CD4-positive, alpha-beta T cell (primary cell): ENCODE measurements around the gene CDYL2. TPM values are rescaled to one million over a fixed set of nuclear protein-coding genes. Genes with fewer than 3 reads are reported as not detected.

Experiments used
- ATAC-seq: fragments of 200-7000 bp; cut with Tn5 transposase; one replicate; pipeline ENCODE4 v1.10.0; 2022; ENCODE audit warnings: mild to moderate bottlenecking; ENCODE audit not compliant: poor library complexity
- CTCF ChIA-PET: fragments of 350-600 bp; sonication (Branson Sonifier 250); formaldehyde crosslinking; loops from one replicate; lab custom pipeline; 2021; ENCODE audit warnings: antibody characterized with exemption, inconsistent platforms; lab: Charles Lee
- POLR2A ChIA-PET: fragments of 350-600 bp; sonication (Branson Sonifier 250); formaldehyde crosslinking; loops from one replicate; lab custom pipeline; 2021; ENCODE audit warnings: antibody characterized with exemption, inconsistent platforms; lab: Charles Lee
- DNase-seq, 14 experiments: peaks; one replicate each; pipeline ENCODE4 v3.0.0-alpha.2; 2013 to 2020; ENCODE audit warnings: mixed read lengths in 2 of 14
- H3K27ac ChIP-seq, 2 donors: one replicate each; pipeline versions ENCODE4 v1.5.1 to v1.7.0; 2013; ENCODE audit warnings: low read length in 2 of 2, low read depth in 1 of 2, mild to moderate bottlenecking in 1 of 2
- H3K27me3 ChIP-seq, 2 experiments: 1 replicate in 1 of 2; 2 replicates in 1 of 2; pipeline versions ENCODE4 v1.6.1 to v1.7.0; 2013; ENCODE audit warnings: low read length in 2 of 2, control low read depth in 1 of 2, mild to moderate bottlenecking in 1 of 2, moderate library complexity in 1 of 2; ENCODE audit not compliant: insufficient read depth in 2 of 2, control insufficient read depth in 1 of 2
- H3K36me3 ChIP-seq: one replicate; pipeline ENCODE4 v1.6.1; 2013; ENCODE audit warnings: low read length, control low read depth; ENCODE audit not compliant: insufficient read depth
- H3K4me1 ChIP-seq: one replicate; pipeline ENCODE4 v1.6.1; 2013; ENCODE audit warnings: low read length, control low read depth; ENCODE audit not compliant: insufficient read depth
- H3K4me3 ChIP-seq: one replicate; pipeline ENCODE4 v1.5.1; 2013; ENCODE audit warnings: mild to moderate bottlenecking, low read length, moderate library complexity
- H3K9me3 ChIP-seq, 2 experiments: 1 replicate in 1 of 2; 2 replicates in 1 of 2; pipeline versions ENCODE4 v1.6.1 to v1.7.0; 2013; ENCODE audit warnings: low read length in 2 of 2, mild to moderate bottlenecking in 2 of 2, control low read depth in 1 of 2, moderate library complexity in 1 of 2; ENCODE audit not compliant: control insufficient read depth in 1 of 2, insufficient read depth in 1 of 2
- H3K27ac Mint-ChIP-seq: one replicate; pipeline ENCODE4 v1.8.0; 2020; ENCODE audit warnings: mixed read lengths
- H3K27me3 Mint-ChIP-seq: one replicate; pipeline ENCODE4 v1.8.0; 2021; ENCODE audit warnings: mixed read lengths
- H3K36me3 Mint-ChIP-seq: one replicate; pipeline ENCODE4 v1.8.0; 2021; ENCODE audit warnings: low read depth, mixed read lengths
- H3K4me1 Mint-ChIP-seq: one replicate; pipeline ENCODE4 v1.8.0; 2021; ENCODE audit warnings: low read depth, mixed read lengths
- H3K4me3 Mint-ChIP-seq: one replicate; pipeline ENCODE4 v1.8.0; 2020; ENCODE audit warnings: mild to moderate bottlenecking, mixed read lengths
- H3K9me3 Mint-ChIP-seq: one replicate; pipeline ENCODE4 v1.8.0; 2020; ENCODE audit warnings: mixed read lengths
- intact Hi-C, 2 experiments: fragments of 100-400 bp; cut with DNase I in 1 of 2; cut with micrococcal nuclease in 1 of 2; formaldehyde crosslinking; loops; one replicate each; pipeline versions ENCODE4 v1.15.1 to v1.9.0; 2023 to 2025; cut with DNase I, micrococcal nuclease
- total RNA-seq, 174 experiments: library from RNA in 2 of 174; stranded (reverse) in 2 of 174; gene quantifications; one replicate each; pipeline ENCODE4 v1.2.3 and lab custom pipeline; 2021 to 2026
- TF ChIP-seq, protein P1 (sequence below): fragments of 200-600 bp; IDR thresholded peaks from one replicate; pipeline ENCODE4 v1.8.0; 2022; ENCODE audit warnings: antibody characterized with exemption, mild to moderate bottlenecking

The CDYL2 gene
- total RNA-seq, 2 experiments from 2014 or later: 14.3 to 15.8 TPM

- DNase-seq: no peak
- Mint-ChIP-seq H3K27ac (no peak overlapping the region), H3K36me3 (peaks cover 36% of the 10 kb centered on the region), H3K4me3 (no peak overlapping the region), H3K4me1 (no peaks in the 10 kb centered on the region), H3K9me3 (peaks cover 19% of the 10 kb centered on the region), H3K27me3 (no peaks in the 10 kb centered on the region)
- Histone ChIP-seq H3K4me1 (no peaks in the 10 kb centered on the region), H3K9me3 (peaks cover 4 to 7% of the 10 kb centered on the region in 2 experiments), H3K27me3 (no peaks in the 10 kb centered on the region), H3K4me3 (no peak overlapping the region), H3K36me3 (no peaks in the 10 kb centered on the region), H3K27ac (no peak overlapping the region)
- no peak for ATAC-seq
- TF ChIP-seq, protein P1, sequence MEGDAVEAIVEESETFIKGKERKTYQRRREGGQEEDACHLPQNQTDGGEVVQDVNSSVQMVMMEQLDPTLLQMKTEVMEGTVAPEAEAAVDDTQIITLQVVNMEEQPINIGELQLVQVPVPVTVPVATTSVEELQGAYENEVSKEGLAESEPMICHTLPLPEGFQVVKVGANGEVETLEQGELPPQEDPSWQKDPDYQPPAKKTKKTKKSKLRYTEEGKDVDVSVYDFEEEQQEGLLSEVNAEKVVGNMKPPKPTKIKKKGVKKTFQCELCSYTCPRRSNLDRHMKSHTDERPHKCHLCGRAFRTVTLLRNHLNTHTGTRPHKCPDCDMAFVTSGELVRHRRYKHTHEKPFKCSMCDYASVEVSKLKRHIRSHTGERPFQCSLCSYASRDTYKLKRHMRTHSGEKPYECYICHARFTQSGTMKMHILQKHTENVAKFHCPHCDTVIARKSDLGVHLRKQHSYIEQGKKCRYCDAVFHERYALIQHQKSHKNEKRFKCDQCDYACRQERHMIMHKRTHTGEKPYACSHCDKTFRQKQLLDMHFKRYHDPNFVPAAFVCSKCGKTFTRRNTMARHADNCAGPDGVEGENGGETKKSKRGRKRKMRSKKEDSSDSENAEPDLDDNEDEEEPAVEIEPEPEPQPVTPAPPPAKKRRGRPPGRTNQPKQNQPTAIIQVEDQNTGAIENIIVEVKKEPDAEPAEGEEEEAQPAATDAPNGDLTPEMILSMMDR: no peak
- intact Hi-C loops: no loop called here
- POLR2A ChIA-PET: no interaction called here
- CTCF ChIA-PET: no interaction called here
These were observed 64.9 kb downstream of the CDYL2 start for GRCh38 chr16:80739523-80739922.

DNA sequence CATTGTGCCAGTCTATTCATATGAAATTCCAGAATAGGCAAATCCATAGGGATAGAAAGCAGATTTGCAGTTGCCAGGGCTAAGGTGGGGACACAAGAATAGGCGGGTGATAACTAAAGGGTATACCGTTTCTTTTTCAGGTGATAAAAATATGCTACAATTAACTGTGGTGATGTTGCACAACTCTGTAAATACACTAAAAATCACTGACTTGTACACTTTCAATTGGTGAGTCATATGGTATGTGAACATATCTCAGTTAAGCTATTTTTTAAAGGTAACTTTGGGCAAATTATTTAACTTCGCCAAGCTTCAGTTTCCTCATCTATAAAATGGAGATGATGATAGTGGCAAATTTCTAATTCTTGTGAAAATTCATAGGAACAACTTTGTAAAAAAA, 65.9 kb downstream of the CDYL2 start:
- H3K9me3 Mint-ChIP-seq: peaks cover 19% of the 10 kb centered on the region
- H3K36me3 ChIP-seq: no peaks in the 10 kb centered on the region

DNA sequence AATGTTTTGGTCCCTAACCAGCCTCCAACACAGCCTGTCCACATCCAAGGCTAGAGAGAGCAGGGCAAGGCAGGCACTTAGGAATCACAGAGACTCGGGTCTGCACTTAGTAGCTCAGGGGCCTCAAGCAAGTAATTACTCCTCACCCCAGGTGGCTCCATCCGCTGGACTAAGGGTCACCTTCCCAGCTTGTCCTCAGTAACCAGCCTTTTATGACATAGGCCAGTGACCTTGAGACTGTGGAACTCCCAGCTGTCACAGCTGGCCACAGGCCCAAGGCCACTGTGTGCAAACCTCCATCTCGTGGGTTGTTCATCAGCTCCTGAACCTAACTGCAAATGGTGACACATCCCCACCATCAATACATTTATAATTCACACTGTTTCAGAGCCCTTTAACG, 68.6 kb downstream of the CDYL2 start:
- DNase-seq: no peak
- Histone ChIP-seq H3K27ac (no peak overlapping the region), H3K4me3 (no peak overlapping the region), H3K9me3 (peaks cover 7 to 16% of the 10 kb centered on the region in 2 experiments), H3K27me3 (no peaks in the 10 kb centered on the region), H3K36me3 (no peaks in the 10 kb centered on the region), H3K4me1 (no peaks in the 10 kb centered on the region)
- intact Hi-C loops: no loop called here
- Mint-ChIP-seq H3K27ac (no peak overlapping the region), H3K36me3 (peaks cover 43% of the 10 kb centered on the region), H3K4me3 (no peak overlapping the region), H3K4me1 (no peaks in the 10 kb centered on the region), H3K9me3 (peaks cover 24% of the 10 kb centered on the region), H3K27me3 (no peaks in the 10 kb centered on the region)
- ChIA-PET POLR2A (no interaction called here), CTCF (interaction anchor here (0.7 kb wide), 1 partner anchor 30 kb away, joined by 3 read pairs; no protein-coding TSS in a partner anchor)
- TF ChIP-seq, protein P1: no peak
- no peak for ATAC-seq

More for the DNA sequence above, 65.9 kb downstream of the CDYL2 start:
- Histone ChIP-seq H3K4me3 (no peak overlapping the region), H3K9me3 (peaks cover 4 to 7% of the 10 kb centered on the region in 2 experiments), H3K4me1 (no peaks in the 10 kb centered on the region), H3K27ac (no peak overlapping the region), H3K27me3 (no peaks in the 10 kb centered on the region)
- no peak overlapping the region for H3K27ac Mint-ChIP-seq
- no peaks in the 10 kb centered on the region for H3K27me3 Mint-ChIP-seq
- H3K4me1 Mint-ChIP-seq: no peaks in the 10 kb centered on the region
- TF ChIP-seq, protein P1: no peak
- peaks cover 36% of the 10 kb centered on the region for H3K36me3 Mint-ChIP-seq
- intact Hi-C loops: no loop called here
- ChIA-PET POLR2A (no interaction called here), CTCF (no interaction called here)
- DNase-seq (no peak), ATAC-seq (no peak)
- H3K4me3 Mint-ChIP-seq: no peak overlapping the region
